Measurements from ENCODE around the gene IFIT3.
"Not testable (repeated sequence)": the region's sequence is repeated elsewhere in the genome, so short reads cannot be mapped to it uniquely, and the experiment has no call there.

DNA sequence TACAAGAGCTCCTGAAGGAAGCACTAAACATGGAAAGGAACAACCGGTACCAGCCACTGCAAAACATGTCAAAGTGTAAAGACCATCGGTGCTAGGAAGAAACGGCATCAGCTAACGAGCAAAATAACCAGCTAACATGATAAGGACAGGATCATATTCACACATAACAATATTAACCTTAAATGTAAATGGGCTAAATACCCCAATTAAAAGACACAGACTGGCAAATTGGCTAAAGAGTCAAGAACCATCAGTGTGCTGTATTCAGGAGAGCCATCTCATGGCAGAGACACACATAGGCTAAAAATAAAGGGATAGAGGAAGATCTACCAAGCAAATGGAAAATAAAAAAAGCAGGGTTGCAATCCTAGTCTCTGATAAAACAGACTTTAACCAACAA is 9.8 kb upstream of the IFIT3 start:
- TF ChIP-seq, protein P1, sequence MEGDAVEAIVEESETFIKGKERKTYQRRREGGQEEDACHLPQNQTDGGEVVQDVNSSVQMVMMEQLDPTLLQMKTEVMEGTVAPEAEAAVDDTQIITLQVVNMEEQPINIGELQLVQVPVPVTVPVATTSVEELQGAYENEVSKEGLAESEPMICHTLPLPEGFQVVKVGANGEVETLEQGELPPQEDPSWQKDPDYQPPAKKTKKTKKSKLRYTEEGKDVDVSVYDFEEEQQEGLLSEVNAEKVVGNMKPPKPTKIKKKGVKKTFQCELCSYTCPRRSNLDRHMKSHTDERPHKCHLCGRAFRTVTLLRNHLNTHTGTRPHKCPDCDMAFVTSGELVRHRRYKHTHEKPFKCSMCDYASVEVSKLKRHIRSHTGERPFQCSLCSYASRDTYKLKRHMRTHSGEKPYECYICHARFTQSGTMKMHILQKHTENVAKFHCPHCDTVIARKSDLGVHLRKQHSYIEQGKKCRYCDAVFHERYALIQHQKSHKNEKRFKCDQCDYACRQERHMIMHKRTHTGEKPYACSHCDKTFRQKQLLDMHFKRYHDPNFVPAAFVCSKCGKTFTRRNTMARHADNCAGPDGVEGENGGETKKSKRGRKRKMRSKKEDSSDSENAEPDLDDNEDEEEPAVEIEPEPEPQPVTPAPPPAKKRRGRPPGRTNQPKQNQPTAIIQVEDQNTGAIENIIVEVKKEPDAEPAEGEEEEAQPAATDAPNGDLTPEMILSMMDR (IDR thresholded peaks at IDR 0.05), result not testable (repeated sequence)
- not testable (repeated sequence) for TF ChIP-seq POLR2A (IDR thresholded peaks at IDR 0.05)
